DND-41 (cell line): ENCODE results near the gene C4orf17.

ENCODE experiments used
- EZH2 ChIP-seq: IDR thresholded peaks from 3 replicates; pipeline ENCODE4 v1.6.1; 2012; ENCODE audit warnings: borderline replicate concordance, low read depth, mild to moderate bottlenecking, moderate library complexity, low read length, inconsistent platforms; ENCODE audit not compliant: severe bottlenecking
- TF ChIP-seq, protein P1 (sequence below): IDR thresholded peaks from 2 replicates; pipeline ENCODE4 v1.5.1; 2012; ENCODE audit warnings: borderline replicate concordance, low read length, moderate library complexity, mild to moderate bottlenecking; ENCODE audit not compliant: poor library complexity, severe bottlenecking; ENCODE audit errors: extremely low read depth

DNA sequence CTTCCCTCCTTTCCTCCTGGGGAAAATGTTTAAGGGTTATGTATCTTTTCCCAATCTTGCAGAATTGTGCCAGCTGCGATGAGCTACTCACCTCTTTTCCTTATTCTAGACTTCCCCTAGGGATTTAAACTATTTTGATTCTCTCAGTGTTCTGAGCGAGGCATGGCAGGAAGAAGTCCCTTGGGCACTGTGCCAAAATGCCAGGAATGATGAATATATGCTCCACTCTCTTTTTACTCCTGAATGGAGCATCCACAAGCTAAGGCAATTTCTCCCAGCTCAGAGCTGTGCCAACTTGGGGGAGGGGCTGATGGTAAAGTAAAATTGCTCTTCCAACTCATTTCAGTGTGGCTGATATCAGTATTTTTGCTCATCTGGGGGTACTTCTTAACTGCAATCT lies 4.0 kb upstream of the C4orf17 start:
- TF ChIP-seq, protein P1, sequence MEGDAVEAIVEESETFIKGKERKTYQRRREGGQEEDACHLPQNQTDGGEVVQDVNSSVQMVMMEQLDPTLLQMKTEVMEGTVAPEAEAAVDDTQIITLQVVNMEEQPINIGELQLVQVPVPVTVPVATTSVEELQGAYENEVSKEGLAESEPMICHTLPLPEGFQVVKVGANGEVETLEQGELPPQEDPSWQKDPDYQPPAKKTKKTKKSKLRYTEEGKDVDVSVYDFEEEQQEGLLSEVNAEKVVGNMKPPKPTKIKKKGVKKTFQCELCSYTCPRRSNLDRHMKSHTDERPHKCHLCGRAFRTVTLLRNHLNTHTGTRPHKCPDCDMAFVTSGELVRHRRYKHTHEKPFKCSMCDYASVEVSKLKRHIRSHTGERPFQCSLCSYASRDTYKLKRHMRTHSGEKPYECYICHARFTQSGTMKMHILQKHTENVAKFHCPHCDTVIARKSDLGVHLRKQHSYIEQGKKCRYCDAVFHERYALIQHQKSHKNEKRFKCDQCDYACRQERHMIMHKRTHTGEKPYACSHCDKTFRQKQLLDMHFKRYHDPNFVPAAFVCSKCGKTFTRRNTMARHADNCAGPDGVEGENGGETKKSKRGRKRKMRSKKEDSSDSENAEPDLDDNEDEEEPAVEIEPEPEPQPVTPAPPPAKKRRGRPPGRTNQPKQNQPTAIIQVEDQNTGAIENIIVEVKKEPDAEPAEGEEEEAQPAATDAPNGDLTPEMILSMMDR, result no peak
- no peak for TF ChIP-seq EZH2
